ENCODE measurements around the gene ZNF836.

The ZNF836 gene

DNA sequence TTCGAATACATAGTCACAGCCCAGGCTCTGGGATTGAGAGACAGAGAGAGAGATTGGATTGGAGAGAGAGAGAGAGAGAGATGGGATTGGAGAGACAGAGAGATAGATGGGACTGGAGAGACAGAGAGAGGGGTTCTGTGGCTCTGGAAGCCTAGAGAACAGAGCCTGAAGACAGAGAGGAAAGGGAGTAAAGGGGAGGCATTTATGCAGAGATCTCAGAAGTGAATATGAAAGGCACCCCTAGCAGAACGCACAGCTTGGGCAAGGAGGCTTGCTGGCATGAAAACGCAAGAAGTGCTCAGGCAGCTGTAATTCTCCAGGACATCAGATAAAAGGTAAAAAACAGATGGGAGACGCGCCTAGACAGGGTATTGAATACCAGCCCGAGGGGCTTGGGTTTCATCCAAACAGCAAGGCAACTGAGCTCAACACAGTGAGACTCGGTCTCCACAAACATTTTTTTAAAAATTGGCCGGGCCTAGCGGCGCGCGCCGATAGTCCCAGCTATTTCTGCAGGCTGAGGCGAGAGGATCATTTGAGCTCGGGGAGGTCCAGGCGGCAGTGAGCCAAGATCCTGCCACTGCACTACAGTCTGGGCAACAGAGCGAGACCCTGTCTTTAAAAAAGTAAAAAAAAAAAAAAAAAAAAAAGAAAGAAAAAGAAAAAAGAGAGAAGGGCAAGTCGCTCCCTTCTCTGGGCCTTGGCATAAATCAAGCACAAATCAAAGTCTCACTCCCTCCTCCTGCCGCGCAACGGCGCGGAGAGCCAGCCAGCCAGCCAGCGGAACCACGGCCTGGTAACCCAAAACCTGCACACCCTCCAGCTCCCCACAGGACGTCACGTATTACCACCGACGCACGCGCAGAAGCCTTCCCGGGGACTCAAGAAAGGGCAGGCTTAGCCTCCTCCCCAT lies 17.7 kb upstream of the ZNF836 start:
- in situ Hi-C loops (cut with MboI; ENCODE audit: low sequenced_read_pairs) = no loop called here

DNA sequence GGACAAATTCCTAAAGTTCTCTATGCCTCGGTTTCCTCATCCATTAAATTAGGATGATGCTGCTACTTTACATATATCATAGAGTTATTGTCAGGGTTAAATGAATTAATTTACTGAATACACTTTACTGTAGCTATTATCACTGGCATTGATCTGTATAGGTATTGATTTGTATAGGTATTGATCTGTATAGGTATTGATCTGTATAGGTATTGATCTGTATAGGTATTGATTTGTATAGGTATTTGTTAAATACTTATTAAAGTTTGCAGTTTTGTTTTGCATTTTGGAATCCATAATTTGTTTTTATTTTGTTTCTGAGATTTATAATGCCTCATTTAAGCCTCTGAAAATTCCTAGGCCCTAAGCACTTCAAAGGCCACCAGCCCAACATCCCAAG lies 16.0 kb upstream of the ZNF836 start:
- in situ Hi-C loops (cut with MboI; ENCODE audit: low sequenced_read_pairs) = no loop called here

GRCh38 chr19:52176574-52176973 lies 5.2 kb upstream of the ZNF836 start:
- in situ Hi-C loops (cut with MboI; ENCODE audit: low sequenced_read_pairs) = no loop called here

DNA sequence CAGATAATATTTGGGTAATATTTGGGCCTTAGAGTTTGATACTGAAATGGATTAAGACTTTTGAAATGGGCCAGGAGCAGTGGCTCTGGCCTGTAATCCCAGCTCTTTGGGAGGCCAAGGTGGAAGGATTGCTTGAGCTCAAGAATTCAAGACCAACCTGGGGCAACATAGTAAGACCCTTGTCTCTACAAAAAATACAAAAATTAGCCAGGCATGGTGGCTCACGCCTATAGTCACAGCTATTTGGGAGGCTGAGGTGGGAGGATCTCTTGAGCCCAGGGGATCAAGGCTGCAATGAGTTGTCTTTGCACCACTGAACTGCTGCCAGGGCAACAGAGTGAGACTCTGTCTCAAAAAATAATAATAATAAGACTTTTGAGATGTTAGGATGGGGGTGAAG lies 926 bp upstream of the ZNF836 start:
- in situ Hi-C loops (cut with MboI; ENCODE audit: low sequenced_read_pairs) = no loop called here

DNA sequence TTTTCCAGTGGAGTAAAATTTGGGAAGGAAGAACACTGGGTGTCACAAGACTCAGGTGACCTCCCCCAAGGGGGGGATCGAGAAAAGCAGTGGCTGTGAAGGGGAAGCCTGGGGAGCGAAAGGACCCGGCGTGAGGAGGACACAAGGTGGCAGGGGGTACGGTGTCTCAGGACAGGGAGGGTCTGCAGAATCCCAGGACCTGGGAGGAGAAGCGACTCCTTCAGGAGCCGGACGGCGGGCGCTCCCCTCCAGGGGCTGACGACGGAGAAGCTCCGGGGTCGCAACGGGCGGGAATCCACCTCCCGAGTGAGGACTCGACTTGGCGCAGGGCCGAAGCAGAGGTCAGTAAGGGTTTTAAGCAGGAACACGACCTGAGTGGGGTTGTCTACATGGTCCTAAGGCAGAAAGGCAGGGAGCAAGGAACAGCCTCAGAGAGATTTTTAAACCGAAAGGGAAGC lies 529 bp downstream of the ZNF836 start:
- in situ Hi-C loops (cut with MboI; ENCODE audit: low sequenced_read_pairs) = no loop called here

GRCh38 chr19:52170304-52170703 lies 1.1 kb downstream of the ZNF836 start:
- in situ Hi-C loops (cut with MboI; ENCODE audit: low sequenced_read_pairs) = no loop called here

GRCh38 chr19:52155596-52156359 lies 15.6 kb downstream of the ZNF836 start:
- in situ Hi-C loops (cut with MboI; ENCODE audit: low sequenced_read_pairs) = no loop called here

DNA sequence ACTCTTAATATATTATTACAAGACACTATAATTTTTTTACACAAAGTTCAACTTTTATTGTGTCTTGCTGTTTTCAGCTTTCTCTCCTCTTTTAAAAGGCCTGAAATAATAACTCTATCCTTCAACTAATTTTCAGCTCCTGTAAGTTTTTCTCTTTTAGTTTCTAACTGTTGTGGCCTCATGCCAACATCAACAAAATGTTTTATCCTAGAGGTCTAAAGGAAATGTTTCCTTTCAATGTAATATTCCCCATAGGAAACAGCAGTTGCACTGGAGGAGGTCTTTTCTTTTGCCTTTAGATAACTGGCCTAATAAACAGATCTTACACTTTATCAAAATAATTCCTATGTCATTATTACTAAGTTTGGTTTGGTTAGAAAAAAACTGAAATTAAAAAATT lies 23.2 kb downstream of the ZNF836 start:
- in situ Hi-C loops (cut with MboI; ENCODE audit: low sequenced_read_pairs) = no loop called here

DNA sequence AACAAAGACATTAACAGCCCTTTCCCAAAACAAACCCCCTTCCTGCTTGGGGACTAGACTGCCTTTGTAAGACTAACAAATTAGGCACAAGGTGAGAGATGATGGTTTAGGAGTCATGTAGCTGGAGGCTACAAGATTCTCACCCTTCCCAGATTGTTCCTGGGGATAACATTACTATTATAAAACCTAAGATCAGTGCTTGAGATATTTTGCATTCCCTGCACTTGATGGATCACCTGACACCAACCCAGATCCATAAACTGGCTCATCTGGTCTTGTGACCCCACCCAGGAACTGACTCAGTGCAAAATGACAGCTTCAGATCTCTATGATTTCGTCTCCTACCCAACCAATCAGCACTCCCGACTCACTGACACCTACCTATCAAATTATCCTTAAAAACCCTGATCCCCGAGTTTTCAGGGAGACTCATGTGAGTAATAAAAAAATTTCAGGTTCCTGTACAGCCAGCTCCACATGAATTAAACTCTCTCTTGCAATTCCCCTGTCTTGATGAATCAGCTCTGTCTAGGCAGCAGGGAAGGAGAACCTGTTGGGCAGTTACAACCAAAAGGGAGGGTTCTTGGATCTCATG lies 29.3 kb downstream of the ZNF836 start:
- in situ Hi-C loops (cut with MboI; ENCODE audit: low sequenced_read_pairs) = no loop called here

GRCh38 chr19:52141203-52141602 lies 30.2 kb downstream of the ZNF836 start:
- in situ Hi-C loops (cut with MboI; ENCODE audit: low sequenced_read_pairs) = no loop called here

- in situ Hi-C loops (cut with MboI; ENCODE audit: low sequenced_read_pairs) = no loop called here
Measured at GRCh38 chr19:52140032-52140710, 31.2 kb downstream of the ZNF836 start.

DNA sequence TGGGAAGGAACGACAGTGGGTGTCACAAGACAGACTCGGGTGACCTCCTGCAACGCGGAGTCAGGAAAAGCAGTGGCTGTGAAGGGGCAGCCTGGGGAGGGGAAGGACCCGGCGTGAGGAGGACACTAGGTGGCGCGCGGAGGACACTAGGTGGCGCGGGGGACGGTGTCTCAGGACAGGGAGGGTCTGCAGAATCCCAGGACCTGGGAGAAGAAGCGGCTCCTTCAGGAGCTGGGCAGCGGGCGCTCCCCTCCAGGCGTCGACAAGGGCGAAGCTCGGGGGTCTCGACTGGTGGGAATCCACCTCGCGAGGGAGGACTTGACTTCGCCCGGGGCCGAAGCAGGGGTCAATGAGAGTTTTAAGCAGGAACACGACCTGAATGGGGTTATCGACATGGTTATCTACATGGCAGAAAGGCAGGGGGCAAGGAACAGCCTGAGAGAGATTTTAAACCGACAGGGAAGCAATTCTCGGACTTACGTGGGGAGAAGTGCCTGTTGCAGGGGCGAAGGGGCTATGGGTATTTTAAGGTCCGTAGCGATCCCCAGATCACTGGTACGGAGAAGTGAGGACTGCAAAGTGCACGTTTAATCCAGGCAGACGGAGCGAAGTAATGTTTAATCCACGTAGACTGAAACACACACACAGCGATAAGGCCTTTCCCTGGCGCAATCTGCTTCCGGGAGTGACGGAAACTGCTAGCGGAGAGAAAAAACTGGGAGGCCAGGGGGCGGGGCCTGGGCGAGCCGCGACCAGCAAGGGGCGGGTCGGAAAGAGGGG lies 32.0 kb downstream of the ZNF836 start, which contains the start of gene ZNF616:
Gene ZNF616 (minus strand): TSS at position 687 of the 780 bp plus-strand sequence. CDS start 9,426 bp downstream, outside the sequence.
- in situ Hi-C loops (cut with MboI; ENCODE audit: low sequenced_read_pairs) = no loop called here

- in situ Hi-C loops (cut with MboI; ENCODE audit: low sequenced_read_pairs) = no loop called here
Measured at GRCh38 chr19:52138983-52139251, 32.5 kb downstream of the ZNF836 start.

GRCh38 chr19:52138278-52138982 lies 33.0 kb downstream of the ZNF836 start:
- in situ Hi-C loops (cut with MboI; ENCODE audit: low sequenced_read_pairs) = no loop called here

- in situ Hi-C loops (cut with MboI; ENCODE audit: low sequenced_read_pairs) = no loop called here
Measured at GRCh38 chr19:52120286-52120685, 51.1 kb downstream of the ZNF836 start.

GRCh38 chr19:52115526-52116053 lies 55.8 kb downstream of the ZNF836 start:
- in situ Hi-C loops (cut with MboI; ENCODE audit: low sequenced_read_pairs) = no loop called here

DNA sequence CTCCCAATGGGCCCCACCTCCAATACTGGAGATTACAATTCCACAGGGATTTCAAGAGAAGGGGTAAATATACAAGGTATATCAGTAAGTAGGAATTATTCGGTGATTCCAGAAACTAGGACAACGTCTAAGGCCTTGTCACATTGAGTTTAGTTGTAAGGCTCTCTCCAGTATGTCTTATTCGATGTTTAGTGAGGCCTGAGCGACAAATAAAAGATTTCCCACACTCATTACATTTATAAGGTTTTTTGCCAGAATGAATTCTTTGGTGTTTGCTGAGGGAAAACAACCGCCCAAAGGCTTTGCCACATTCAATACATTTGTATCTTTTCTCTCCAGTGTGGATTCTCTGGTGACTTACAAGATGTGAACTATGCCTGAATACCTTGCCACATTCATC lies 56.7 kb downstream of the ZNF836 start:
- in situ Hi-C loops (cut with MboI; ENCODE audit: low sequenced_read_pairs) = no loop called here

DNA sequence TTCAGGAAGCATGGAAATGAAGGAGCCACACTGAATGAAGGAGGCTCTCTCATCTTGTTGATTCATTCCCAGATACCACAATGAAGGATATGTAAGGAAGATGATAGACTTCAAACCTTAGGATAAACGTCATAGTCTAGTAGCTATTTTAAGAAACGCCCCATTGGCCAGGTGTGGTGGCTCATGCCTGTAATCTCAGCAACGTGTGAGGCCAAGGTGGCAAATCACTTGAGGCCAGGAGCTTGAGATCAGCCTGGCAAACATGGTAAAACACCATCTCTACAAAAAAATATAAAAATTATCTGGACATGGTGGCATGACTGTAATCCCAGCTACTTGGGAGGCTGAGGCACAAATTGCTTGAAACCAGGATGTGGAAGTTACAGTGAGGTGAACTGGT lies 58.8 kb downstream of the ZNF836 start:
- in situ Hi-C loops (cut with MboI; ENCODE audit: low sequenced_read_pairs) = no loop called here

- in situ Hi-C loops (cut with MboI; ENCODE audit: low sequenced_read_pairs) = no loop called here
Measured at GRCh38 chr19:52110780-52111179, 60.6 kb downstream of the ZNF836 start.
